Muscle of leg (tissue), 11 donors: ENCODE data around the gene TMEM184C. TPM values are rescaled to one million over a fixed set of nuclear protein-coding genes. Genes with fewer than 3 reads are reported as not detected.

Source experiments
- DNase-seq: peaks from one replicate; pipeline ENCODE4 v3.0.0; 2013
- H3K27ac ChIP-seq: one replicate; pipeline ENCODE4 v1.5.1; 2013; ENCODE audit warnings: mild to moderate bottlenecking, low read length, control low read depth
- H3K27me3 ChIP-seq: one replicate; pipeline ENCODE4 v1.6.1; 2013; ENCODE audit warnings: low read length; ENCODE audit not compliant: control insufficient read depth, insufficient read depth
- H3K36me3 ChIP-seq: one replicate; pipeline ENCODE4 v1.6.1; 2013; ENCODE audit warnings: low read length; ENCODE audit not compliant: control insufficient read depth, insufficient read depth
- H3K4me1 ChIP-seq: one replicate; pipeline ENCODE4 v1.6.1; 2013; ENCODE audit warnings: low read length; ENCODE audit not compliant: control insufficient read depth, insufficient read depth
- H3K4me3 ChIP-seq: one replicate; pipeline ENCODE4 v1.5.1; 2013; ENCODE audit warnings: low read length, control low read depth
- H3K9me3 ChIP-seq: replicated peaks from 2 replicates; pipeline ENCODE4 v1.6.1; 2013; ENCODE audit warnings: low read depth, low read length; ENCODE audit not compliant: control insufficient read depth
- WGBS: methylation state at CpG from one replicate; pipeline ENCODE4 v1.1.5; 2013; ENCODE audit warnings: missing lambda C conversion rate; ENCODE audit not compliant: insufficient coverage; 5-methylcytosine and 5-hydroxymethylcytosine counted together
- polyA plus RNA-seq, 8 donors: library from polyadenylated mRNA; unstranded; fragments of 120-200 nt; gene quantifications; one replicate each; pipeline versions ENCODE4 v1.2.1 to v1.2.3, GENCODE V29; 2013; ENCODE audit warnings: inconsistent platforms in 1 of 8, low replicate concordance in 1 of 8; ENCODE audit not compliant: insufficient read length in 8 of 8, insufficient read depth in 1 of 8
- total RNA-seq: library from RNA; stranded (reverse); fragments of 120-200 nt; gene quantifications from one replicate; pipeline ENCODE4 v1.2.4, GENCODE V29; 2013

TMEM184C gene
- total and polyA plus RNA-seq, 9 donors = 17.6 to 24.6 (median 18.8) TPM

DNA sequence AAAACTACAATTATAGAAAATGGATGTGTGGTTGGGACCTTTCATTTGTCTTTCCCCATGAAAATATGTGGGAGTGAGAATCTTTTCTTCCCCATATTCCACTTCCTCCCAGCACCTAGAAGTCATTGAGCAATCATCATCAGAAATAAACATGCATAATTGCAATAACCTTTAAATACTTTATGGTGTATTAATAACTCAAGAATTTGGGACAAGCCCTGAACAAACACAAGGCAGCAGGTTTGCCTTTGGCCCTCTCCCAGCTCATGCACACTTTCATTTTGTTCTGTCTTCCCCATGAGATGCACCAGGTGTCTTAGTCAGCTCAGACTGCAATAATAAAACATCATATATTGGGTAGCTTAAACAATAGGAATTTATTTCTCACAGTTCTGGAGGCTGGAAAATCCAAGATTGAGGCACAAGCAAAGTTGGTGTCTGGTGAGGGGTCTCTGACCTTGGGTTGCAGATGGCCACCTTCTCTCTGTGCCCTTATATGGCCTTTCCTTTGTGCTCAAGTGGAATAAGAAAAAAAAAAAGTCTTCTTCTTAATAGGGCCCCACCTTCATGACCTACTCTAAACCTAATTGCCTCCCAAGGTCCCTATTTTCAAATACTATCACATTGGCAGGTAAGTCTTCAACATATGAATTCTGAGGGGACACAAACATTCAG is 34.7 kb upstream of the TMEM184C start:
- Histone ChIP-seq H3K4me1 (no peaks in the 10 kb centered on the region), H3K27me3 (no peaks in the 10 kb centered on the region), H3K36me3 (no peaks in the 10 kb centered on the region), H3K27ac (no peak overlapping the region), H3K4me3 (no peak overlapping the region), H3K9me3 (no peaks in the 10 kb centered on the region)
- DNase-seq = no peak

GRCh38 chr4:147583876-147584275 is 33.3 kb upstream of the TMEM184C start:
- no peak for DNase-seq
- H3K27ac ChIP-seq = no peak overlapping the region
- WGBS = 86% methylated on average over 1 of the region's 1 CpG
- no peaks in the 10 kb centered on the region for H3K4me1 ChIP-seq
- H3K36me3 ChIP-seq = no peaks in the 10 kb centered on the region
- no peaks in the 10 kb centered on the region for H3K9me3 ChIP-seq
- no peaks in the 10 kb centered on the region for H3K27me3 ChIP-seq
- H3K4me3 ChIP-seq = no peak overlapping the region

GRCh38 chr4:147586032-147586431 is 31.2 kb upstream of the TMEM184C start:
- Histone ChIP-seq H3K27me3 (no peaks in the 10 kb centered on the region), H3K4me3 (no peak overlapping the region), H3K36me3 (no peaks in the 10 kb centered on the region), H3K9me3 (no peaks in the 10 kb centered on the region), H3K4me1 (no peaks in the 10 kb centered on the region), H3K27ac (no peak overlapping the region)
- no peak for DNase-seq
- WGBS = no CpG with 5 or more reads among the region's 3 CpGs

- no peaks in the 10 kb centered on the region for H3K36me3 ChIP-seq
- H3K27me3 ChIP-seq = no peaks in the 10 kb centered on the region
- H3K4me1 ChIP-seq = no peaks in the 10 kb centered on the region
- no peak for DNase-seq
- H3K4me3 ChIP-seq = no peak overlapping the region
- H3K9me3 ChIP-seq = no peaks in the 10 kb centered on the region
- no peak overlapping the region for H3K27ac ChIP-seq
- WGBS = 78% methylated on average over 2 of the region's 4 CpGs
These were observed 30.6 kb upstream of the TMEM184C start for GRCh38 chr4:147586637-147587036.

DNA sequence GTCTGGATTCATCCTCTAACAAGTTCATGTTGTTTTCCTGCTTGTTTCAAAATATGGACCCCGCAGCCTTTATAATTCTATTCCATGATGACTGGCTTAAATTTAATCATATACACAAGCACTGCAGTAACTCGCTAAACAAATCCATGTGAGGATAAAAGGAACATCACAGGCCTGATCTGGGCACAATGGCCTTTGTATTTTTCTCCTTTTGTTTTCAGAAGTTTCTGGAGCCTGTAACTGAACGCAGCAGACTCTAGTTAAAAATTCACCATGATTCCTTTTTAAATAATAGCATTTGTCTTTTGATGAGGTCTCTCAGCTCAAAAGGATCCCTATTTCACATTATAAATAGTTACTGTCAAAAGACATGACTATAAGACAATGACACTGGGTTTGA is 30.2 kb upstream of the TMEM184C start:
- H3K27ac ChIP-seq = no peak overlapping the region
- H3K36me3 ChIP-seq = no peaks in the 10 kb centered on the region
- H3K4me3 ChIP-seq = no peak overlapping the region
- WGBS = 100% methylated on average over 1 of the region's 3 CpGs
- DNase-seq = no peak
- H3K4me1 ChIP-seq = no peaks in the 10 kb centered on the region
- no peaks in the 10 kb centered on the region for H3K27me3 ChIP-seq
- no peaks in the 10 kb centered on the region for H3K9me3 ChIP-seq

DNA sequence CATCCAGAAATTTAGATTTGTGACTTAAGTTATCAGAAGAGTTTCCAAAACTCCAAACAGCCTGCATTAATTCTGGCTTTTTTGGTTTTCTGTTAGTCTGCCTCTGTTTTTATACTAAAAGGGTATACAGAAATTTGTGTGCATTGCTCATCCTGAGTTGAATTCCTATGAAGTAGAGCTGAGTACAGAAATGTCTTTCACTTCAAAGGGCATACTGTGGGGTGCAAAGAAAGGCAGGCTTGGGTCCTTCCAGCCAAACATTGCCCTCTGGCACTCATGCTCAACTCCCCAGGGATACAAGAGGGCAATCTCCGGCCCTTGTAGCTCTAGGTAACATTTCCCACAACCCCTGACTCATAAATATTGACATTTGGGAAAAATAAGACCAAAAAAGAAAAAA is 27.6 kb upstream of the TMEM184C start:
- no peaks in the 10 kb centered on the region for H3K4me1 ChIP-seq
- no peak overlapping the region for H3K4me3 ChIP-seq
- H3K9me3 ChIP-seq = no peaks in the 10 kb centered on the region
- no peaks in the 10 kb centered on the region for H3K27me3 ChIP-seq
- no CpG with 5 or more reads among the region's 1 CpG for WGBS
- no peak overlapping the region for H3K27ac ChIP-seq
- no peaks in the 10 kb centered on the region for H3K36me3 ChIP-seq
- DNase-seq = no peak

DNA sequence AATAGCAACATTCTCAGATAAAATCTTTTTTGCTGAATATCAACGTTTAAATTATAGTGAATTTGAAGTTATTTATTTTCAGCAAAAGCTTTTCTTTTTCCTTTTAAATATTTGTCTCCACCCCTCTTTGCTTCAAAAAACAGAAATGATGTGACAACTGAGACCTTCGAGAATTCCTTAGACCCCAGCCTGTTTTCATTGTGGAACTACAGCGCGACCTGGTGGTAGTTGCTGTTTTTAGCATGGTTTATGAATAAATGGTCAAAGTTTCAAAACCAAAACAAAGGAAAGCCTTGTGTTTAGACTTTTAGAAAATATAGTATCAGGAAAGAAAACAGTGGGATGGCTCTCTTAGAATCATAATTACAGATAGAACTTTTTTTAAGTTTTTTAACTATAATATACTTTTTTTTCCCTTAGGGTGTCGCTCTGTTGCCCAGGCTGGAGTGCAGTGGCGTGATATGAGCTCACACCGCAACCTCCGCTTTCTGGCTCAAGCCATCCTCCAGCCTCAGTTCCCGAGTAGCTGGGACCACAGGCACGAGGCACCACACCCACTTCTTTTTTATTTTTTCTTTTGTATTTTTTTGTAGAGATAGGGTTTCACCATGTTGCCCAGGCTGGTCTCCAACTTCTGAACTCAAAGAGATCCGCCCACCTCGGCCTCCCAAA is 26.8 kb upstream of the TMEM184C start:
- Histone ChIP-seq H3K27ac (no peak overlapping the region), H3K36me3 (no peaks in the 10 kb centered on the region), H3K4me3 (no peak overlapping the region), H3K9me3 (no peaks in the 10 kb centered on the region), H3K4me1 (no peaks in the 10 kb centered on the region), H3K27me3 (no peaks in the 10 kb centered on the region)
- no CpG with 5 or more reads among the region's 12 CpGs for WGBS
- DNase-seq = peak; percentile 84

DNA sequence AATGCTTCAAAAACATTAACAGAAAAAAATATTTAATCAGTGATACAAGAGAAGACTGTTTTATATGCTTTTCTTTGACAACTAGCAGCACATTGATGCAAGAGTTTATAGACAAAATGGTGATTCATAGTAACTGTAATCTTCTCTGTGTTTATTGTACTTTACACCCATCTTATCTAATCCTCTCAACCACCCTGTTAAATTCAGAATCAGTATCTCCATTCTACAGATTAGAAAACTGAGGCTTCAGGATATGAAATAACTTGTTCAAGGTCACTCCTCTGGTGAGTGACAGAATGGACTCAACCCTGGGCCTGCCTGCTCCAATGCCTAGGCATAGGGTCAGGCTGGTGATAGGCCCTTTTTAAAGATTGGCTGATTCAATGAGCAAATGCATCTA is 26.1 kb upstream of the TMEM184C start:
- Histone ChIP-seq H3K4me3 (no peak overlapping the region), H3K4me1 (no peaks in the 10 kb centered on the region), H3K27me3 (no peaks in the 10 kb centered on the region), H3K36me3 (no peaks in the 10 kb centered on the region), H3K27ac (no peak overlapping the region), H3K9me3 (no peaks in the 10 kb centered on the region)
- no peak for DNase-seq

- Histone ChIP-seq H3K27me3 (no peaks in the 10 kb centered on the region), H3K4me1 (no peaks in the 10 kb centered on the region), H3K9me3 (no peaks in the 10 kb centered on the region), H3K27ac (no peak overlapping the region), H3K4me3 (no peak overlapping the region), H3K36me3 (no peaks in the 10 kb centered on the region)
- WGBS = 40% methylated on average over 1 of the region's 5 CpGs
- DNase-seq = no peak
These were observed 23.1 kb upstream of the TMEM184C start for GRCh38 chr4:147594107-147594506.

DNA sequence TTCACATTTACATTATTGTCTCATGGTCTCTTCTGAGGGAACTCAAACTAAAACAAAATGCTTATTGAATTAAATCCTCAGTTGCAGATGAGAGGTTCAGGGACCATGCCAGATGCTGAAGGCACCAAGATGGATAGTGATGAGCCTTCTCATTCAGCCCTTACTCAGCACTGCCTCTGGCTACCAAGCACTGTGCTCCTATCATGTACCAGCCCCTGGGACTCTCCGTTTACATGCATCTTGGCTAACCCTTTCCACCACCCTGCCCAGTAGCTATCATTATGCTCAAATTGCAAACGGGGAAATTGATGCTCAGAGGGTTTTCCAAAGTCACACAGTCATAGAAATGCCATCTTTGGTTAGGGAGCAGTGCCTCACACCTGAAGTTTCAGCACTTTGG is 22.6 kb upstream of the TMEM184C start:
- Histone ChIP-seq H3K4me3 (no peak overlapping the region), H3K36me3 (no peaks in the 10 kb centered on the region), H3K4me1 (no peaks in the 10 kb centered on the region), H3K9me3 (no peaks in the 10 kb centered on the region), H3K27me3 (no peaks in the 10 kb centered on the region), H3K27ac (no peak overlapping the region)
- 75% methylated on average over 2 of the region's 2 CpGs for WGBS
- no peak for DNase-seq

- DNase-seq = peak; percentile 46
- no CpG with 5 or more reads among the region's 1 CpG for WGBS
- no peaks in the 10 kb centered on the region for H3K36me3 ChIP-seq
- no peaks in the 10 kb centered on the region for H3K4me1 ChIP-seq
- no peak overlapping the region for H3K27ac ChIP-seq
- H3K9me3 ChIP-seq = no peaks in the 10 kb centered on the region
- H3K27me3 ChIP-seq = no peaks in the 10 kb centered on the region
- H3K4me3 ChIP-seq = no peak overlapping the region
These were observed 20.8 kb upstream of the TMEM184C start for GRCh38 chr4:147596377-147596776.
